Naive thymus-derived CD4-positive, alpha-beta T cell (primary cell): ENCODE data around the gene UNC13B. TPM values are rescaled to one million over a fixed set of nuclear protein-coding genes. Genes with fewer than 3 reads are reported as not detected.

Experiments used
- ATAC-seq: fragments of 150-1000 bp; cut with Tn5 transposase; 2 replicates; pipeline ENCODE4 v1.10.0; 2021; ENCODE audit warnings: mild to moderate bottlenecking, moderate library complexity
- CTCF ChIA-PET: fragments of 350-600 bp; sonication (Branson Sonifier 250); formaldehyde crosslinking; loops from one replicate; lab custom pipeline; 2021; ENCODE audit warnings: antibody characterized with exemption; lab: Charles Lee
- POLR2A ChIA-PET: fragments of 350-600 bp; sonication (Branson Sonifier 250); formaldehyde crosslinking; loops from one replicate; lab custom pipeline; 2021; ENCODE audit warnings: antibody characterized with exemption, inconsistent platforms; lab: Charles Lee
- DNase-seq, 9 donors: peaks; one replicate each; pipeline versions ENCODE4 v3.0.0 to v3.0.0-alpha.2; 2020 to 2022; ENCODE audit warnings: mixed read lengths in 1 of 9
- H3K27ac ChIP-seq: one replicate; pipeline ENCODE4 v1.7.0; 2013; ENCODE audit warnings: mild to moderate bottlenecking, low read depth, low read length, moderate library complexity
- H3K27me3 ChIP-seq, 2 donors: one replicate each; pipeline ENCODE4 v1.7.0; 2013; ENCODE audit warnings: low read length in 2 of 2, mild to moderate bottlenecking in 2 of 2, moderate library complexity in 2 of 2; ENCODE audit not compliant: control insufficient read depth in 2 of 2, insufficient read depth in 2 of 2
- H3K36me3 ChIP-seq, 3 experiments: 1 replicate in 2 of 3; 2 replicates in 1 of 3; pipeline ENCODE4 v1.7.0; 2013; ENCODE audit warnings: low read length in 3 of 3, mild to moderate bottlenecking in 3 of 3, moderate library complexity in 1 of 3; ENCODE audit not compliant: insufficient read depth in 3 of 3, control insufficient read depth in 2 of 3
- H3K4me1 ChIP-seq, 2 donors: one replicate each; pipeline ENCODE4 v1.7.0; 2013; ENCODE audit warnings: low read length in 2 of 2, mild to moderate bottlenecking in 2 of 2, moderate library complexity in 1 of 2; ENCODE audit not compliant: control insufficient read depth in 2 of 2, insufficient read depth in 2 of 2
- H3K4me3 ChIP-seq: 2 replicates; pipeline ENCODE4 v1.7.0; 2013; ENCODE audit warnings: mild to moderate bottlenecking, low read length
- H3K9me3 ChIP-seq, 3 experiments: 1 replicate in 2 of 3; 2 replicates in 1 of 3; pipeline ENCODE4 v1.7.0; 2013; ENCODE audit warnings: low read length in 3 of 3; ENCODE audit not compliant: control insufficient read depth in 2 of 3
- H3K27ac Mint-ChIP-seq, 9 donors: one replicate each; pipeline ENCODE4 v1.8.0; 2020 to 2022; ENCODE audit warnings: mixed read lengths in 9 of 9, mild to moderate bottlenecking in 8 of 9, moderate library complexity in 5 of 9, inconsistent platforms in 2 of 9
- H3K27me3 Mint-ChIP-seq, 5 donors: one replicate each; pipeline ENCODE4 v1.8.0; 2021 to 2022; ENCODE audit warnings: mixed read lengths in 5 of 5, mild to moderate bottlenecking in 1 of 5
- H3K36me3 Mint-ChIP-seq, 5 donors: one replicate each; pipeline ENCODE4 v1.8.0; 2020 to 2022; ENCODE audit warnings: mixed read lengths in 5 of 5, mild to moderate bottlenecking in 3 of 5, inconsistent platforms in 1 of 5
- H3K4me1 Mint-ChIP-seq, 7 donors: one replicate each; pipeline ENCODE4 v1.8.0; 2020 to 2022; ENCODE audit warnings: mixed read lengths in 7 of 7, mild to moderate bottlenecking in 3 of 7, inconsistent platforms in 1 of 7
- H3K4me3 Mint-ChIP-seq, 10 donors: one replicate each; pipeline ENCODE4 v1.8.0; 2020 to 2022; ENCODE audit warnings: mild to moderate bottlenecking in 10 of 10, mixed read lengths in 10 of 10, moderate library complexity in 6 of 10, inconsistent platforms in 2 of 10
- H3K9me3 Mint-ChIP-seq, 11 donors: one replicate each; pipeline ENCODE4 v1.8.0; 2020 to 2022; ENCODE audit warnings: mixed read lengths in 11 of 11, mild to moderate bottlenecking in 4 of 11, inconsistent platforms in 1 of 11, moderate library complexity in 1 of 11
- intact Hi-C, 2 donors: fragments of 100-400 bp; cut with micrococcal nuclease; formaldehyde crosslinking; loops; one replicate each; pipeline ENCODE4 v1.15.1; 2023
- polyA plus RNA-seq, 2 donors: library from polyadenylated mRNA; unstranded; fragments of 300-500 nt; fragmentation: Illumina TruSeq; gene quantifications; one replicate each; pipeline ENCODE4 v1.2.3, GENCODE V29; 2021
- total RNA-seq, 6 experiments: library from RNA in 5 of 6; stranded (reverse) in 5 of 6; gene quantifications; 1 replicate in 5 of 6; 2 replicates in 1 of 6; pipeline ENCODE4 v1.2.3 and lab custom pipeline; 2021 to 2026

UNC13B gene
- total RNA-seq (1 to 10 TPM in 3 of 5 experiments, under 1 TPM in 2; 0.24 to 1.6 (median 1.3) TPM), polyA plus RNA-seq (under 1 TPM; 0.21 to 0.85 TPM), total RNA-seq (lab: John Stamatoyannopoulos, UW) (5.1 reads per million, percentile 24 among the genes with 10 or more reads in this experiment)

DNA sequence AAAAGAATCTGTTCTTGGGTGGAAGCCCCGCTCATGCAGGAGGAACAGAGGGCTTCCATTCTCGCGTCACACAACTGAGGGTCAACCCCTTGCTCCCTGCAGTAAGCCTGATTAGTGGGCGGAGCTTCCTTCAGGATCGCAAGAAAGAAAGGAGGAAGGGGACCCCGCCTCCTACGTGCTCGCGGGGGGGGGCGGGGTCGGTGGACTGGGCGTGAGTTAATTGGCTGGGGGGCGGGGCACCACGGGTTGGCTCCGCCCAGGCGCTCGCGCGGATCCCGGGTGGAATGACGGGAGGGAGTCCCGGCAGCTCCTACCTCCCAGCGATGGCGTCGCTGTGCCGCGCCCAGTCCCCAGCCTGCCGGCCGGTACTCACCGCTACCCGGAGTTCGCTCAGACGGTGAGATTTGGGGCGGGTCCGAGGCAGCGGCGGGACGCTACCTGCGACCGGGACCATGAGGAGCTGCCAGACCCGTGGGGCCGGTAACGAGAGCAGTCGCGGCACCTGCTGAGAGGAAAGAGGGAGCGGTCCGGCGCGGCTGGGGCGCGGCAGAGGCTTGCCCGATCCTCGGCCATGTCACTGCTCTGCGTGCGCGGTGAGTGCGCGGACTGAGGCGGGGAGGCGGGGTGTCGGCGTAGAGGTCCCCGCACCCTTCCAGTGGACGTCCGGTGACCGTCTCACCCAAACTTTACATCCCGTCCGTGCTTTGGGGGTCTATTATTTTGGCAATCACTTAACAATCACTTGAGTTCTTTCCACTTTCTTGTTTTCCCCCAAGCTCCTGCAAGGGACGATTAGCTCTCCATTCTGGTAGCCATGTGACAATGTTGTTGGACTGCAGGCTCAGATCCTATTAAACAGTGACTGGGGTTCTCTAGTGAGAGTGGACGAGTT lies at the start of gene UNC13B:
UNC13B (plus strand) TSS at position 297 of the 892 bp plus-strand sequence; CDS start at position 572, 275 bp downstream.
- Mint-ChIP-seq H3K4me3 (peak within 1 kb of the TSS; percentile 91 to 97 (median 93)), H3K4me1 (peaks cover 0 to 40% (median 32%) of the 10 kb centered on the region in 7 donors), H3K27me3 (peaks cover 0 to 31% (median 0%) of the 10 kb centered on the region in 5 donors), H3K9me3 (no peaks in the 10 kb centered on the region), H3K36me3 (peaks cover 0 to 2% (median 0%) of the 10 kb centered on the region in 5 donors), H3K27ac (peak within 1 kb of the TSS in 8 of 9 donors; percentile 17 to 86 (median 48))
- ChIA-PET POLR2A (interaction anchor here (0.8 kb wide), 1 partner anchor 65 kb away, joined by 4 read pairs; no protein-coding TSS in a partner anchor), CTCF (interaction anchor here (1.4 kb wide), 1 partner anchor 11 kb away, joined by 3 read pairs; no protein-coding TSS in a partner anchor)
- Histone ChIP-seq H3K27ac (peak within 1 kb of the TSS; percentile 9), H3K27me3 (no peaks in the 10 kb centered on the region), H3K36me3 (peaks cover 0 to 4% (median 0%) of the 10 kb centered on the region in 3 experiments), H3K4me1 (no peaks in the 10 kb centered on the region), H3K4me3 (peak within 1 kb of the TSS; percentile 57), H3K9me3 (no peaks in the 10 kb centered on the region)
- ATAC-seq = peak; percentile 94
- intact Hi-C loops = loop anchor here (1.0 to 10.0 kb wide), 5 partner anchors 45 to 1243 kb away; partner anchors contain the start of genes DNAJB5 (in 1 of the 2) and RNF38 (in 1 of the 2)
- DNase-seq = peak; percentile 46 to 75 (median 60)

DNA sequence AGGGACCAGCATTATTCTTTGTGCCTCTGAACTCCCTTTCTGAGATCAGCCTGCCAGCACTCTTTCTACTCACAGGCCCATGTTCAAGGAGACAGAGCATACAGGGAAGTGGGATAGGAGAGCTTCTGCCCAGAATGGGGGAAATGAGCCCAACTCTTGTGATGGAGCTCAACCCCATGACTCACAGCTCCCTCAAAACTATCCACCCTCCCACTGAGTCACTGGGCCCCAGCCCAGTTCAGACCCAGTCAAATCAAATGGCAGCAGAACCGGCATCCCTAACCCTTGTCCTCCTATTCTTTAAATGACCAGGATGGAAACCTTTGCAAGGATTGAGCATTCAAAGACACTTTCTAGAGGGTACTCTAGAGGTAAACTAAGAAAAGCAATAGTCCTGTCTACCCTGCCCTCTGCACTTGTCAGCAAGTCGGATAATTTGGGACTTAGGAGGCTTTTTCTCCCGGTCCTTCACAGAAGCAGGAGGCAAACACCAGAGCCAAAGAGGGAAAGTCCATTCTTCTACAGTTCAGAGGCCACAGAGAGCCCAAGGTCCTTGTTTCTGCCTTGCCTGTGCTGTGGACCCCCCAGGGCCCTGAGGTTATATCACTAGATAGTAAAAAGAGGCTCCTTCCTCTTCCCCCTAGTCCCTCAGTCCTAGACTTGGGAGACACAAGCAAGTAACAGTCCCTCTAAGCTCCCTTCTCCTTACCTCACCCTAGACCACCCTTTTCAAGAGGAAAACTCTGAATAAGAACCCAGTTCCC lies 49.4 kb upstream of the UNC13B start:
- DNase-seq = no peak
- no peaks in the 10 kb centered on the region for H3K9me3 ChIP-seq
- H3K4me3 Mint-ChIP-seq = peak overlapping the region; percentile 55 to 87 (median 80)
- no peaks in the 10 kb centered on the region for H3K27me3 ChIP-seq
- peaks cover 40 to 46% of the 10 kb centered on the region in 2 donors for H3K4me1 ChIP-seq
- peaks cover 0 to 9% (median 0%) of the 10 kb centered on the region in 3 experiments for H3K36me3 ChIP-seq
- H3K4me3 ChIP-seq = no peak overlapping the region
- H3K4me1 Mint-ChIP-seq = peaks cover 36 to 69% (median 64%) of the 10 kb centered on the region in 7 donors
- H3K9me3 Mint-ChIP-seq = no peaks in the 10 kb centered on the region
- POLR2A ChIA-PET = interaction anchor here (0.6 to 4.6 kb wide), 7 partner anchors 9 to 816 kb away, joined by 3 to 32 read pairs (median 3); partner anchors contain the start of genes FANCG, PIGO and STOML2
- CTCF ChIA-PET = interaction anchor here (1.1 to 1.6 kb wide), 4 partner anchors 10 to 127 kb away, joined by 3 to 5 read pairs (median 4); partner anchors contain the start of gene STOML2
- H3K27me3 Mint-ChIP-seq = no peaks in the 10 kb centered on the region
- no peak for ATAC-seq
- intact Hi-C loops = loop anchor here (5.0 to 10.0 kb wide), 11 partner anchors 302 to 1948 kb away; partner anchors contain the start of genes B4GALT1 (in 1 of the 2), CCDC107 (in 1 of the 2), CCL27 (in 1 of the 2) and CLTA (in 1 of the 2)
- peak overlapping the region; percentile 56 for H3K27ac ChIP-seq
- H3K36me3 Mint-ChIP-seq = peaks cover 0 to 8% (median 0%) of the 10 kb centered on the region in 5 donors
- peak overlapping the region in 8 of 9 donors; percentile 76 to 94 (median 86) for H3K27ac Mint-ChIP-seq

DNA sequence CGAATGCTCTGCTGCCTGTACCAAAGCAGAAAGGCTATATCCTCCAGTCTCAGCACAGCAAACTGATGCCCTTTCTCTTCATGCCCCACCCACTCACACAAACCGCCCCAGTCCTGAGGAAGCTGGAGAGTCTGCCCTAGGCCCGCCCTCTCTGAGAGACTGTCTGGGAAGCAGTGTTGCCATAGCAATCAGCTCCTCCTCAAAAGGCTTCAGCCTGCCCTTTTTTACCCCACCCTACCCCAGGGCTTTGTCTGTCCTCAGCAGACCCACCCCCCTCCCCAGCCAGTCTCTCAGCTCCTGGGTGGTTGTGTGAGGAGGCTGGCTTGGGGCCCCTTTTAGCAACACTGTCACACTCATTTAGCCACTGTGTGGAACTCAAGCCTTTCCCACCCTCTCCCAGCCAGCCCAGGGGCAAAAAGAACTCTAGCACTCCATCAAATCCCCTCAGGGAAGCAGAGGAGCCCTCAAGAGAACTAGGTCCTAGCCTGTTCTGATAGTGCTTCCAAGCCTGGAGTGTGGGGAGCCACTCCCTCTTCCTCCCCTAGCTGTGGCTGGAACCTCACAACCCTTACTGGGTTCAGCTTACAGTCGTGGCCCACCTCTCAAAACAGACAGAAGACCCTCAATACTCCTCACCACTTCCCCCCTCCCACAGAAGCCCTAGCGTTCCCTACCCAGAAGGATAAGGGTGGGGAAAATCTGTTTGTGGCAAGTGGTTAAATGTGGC lies 47.5 kb upstream of the UNC13B start:
- peaks cover 0 to 4% (median 0%) of the 10 kb centered on the region in 5 donors for H3K27me3 Mint-ChIP-seq
- Histone ChIP-seq H3K4me1 (peaks cover 40 to 46% of the 10 kb centered on the region in 2 donors), H3K4me3 (peak overlapping the region; percentile 82), H3K27me3 (no peaks in the 10 kb centered on the region), H3K36me3 (no peaks in the 10 kb centered on the region), H3K9me3 (no peaks in the 10 kb centered on the region), H3K27ac (peak overlapping the region; percentile 79)
- no peaks in the 10 kb centered on the region for H3K9me3 Mint-ChIP-seq
- intact Hi-C loops = loop anchor here (2.0 to 10.0 kb wide), 12 partner anchors 301 to 1949 kb away; partner anchors contain the start of genes B4GALT1 (in 1 of the 2), CCDC107 (in 1 of the 2), CCL27 (in 1 of the 2) and CLTA (in 1 of the 2)
- peaks cover 36 to 69% (median 64%) of the 10 kb centered on the region in 7 donors for H3K4me1 Mint-ChIP-seq
- H3K27ac Mint-ChIP-seq = peak overlapping the region; percentile 37 to 98 (median 92)
- peaks cover 0 to 5% (median 0%) of the 10 kb centered on the region in 5 donors for H3K36me3 Mint-ChIP-seq
- H3K4me3 Mint-ChIP-seq = peak overlapping the region; percentile 88 to 100 (median 93)
- peak; percentile 30 to 82 (median 54) for DNase-seq
- ChIA-PET POLR2A (interaction anchor here (1.8 to 4.6 kb wide), 2 partner anchors 11 to 42 kb away, joined by 11 to 32 read pairs; partner anchors contain the start of genes STOML2 and VCP), CTCF (interaction anchor here (0.6 to 2.9 kb wide), 6 partner anchors 11 to 733 kb away, joined by 3 to 14 read pairs (median 4); partner anchors contain the start of genes PIGO and STOML2)
- peak; percentile 31 for ATAC-seq

GRCh38 chr9:35114840-35115628 lies 46.8 kb upstream of the UNC13B start:
- intact Hi-C loops = loop anchor here (2.0 to 10.0 kb wide), 15 partner anchors 300 to 1950 kb away; partner anchors contain the start of genes RNF38 (in 2 of the 2), B4GALT1 (in 1 of the 2), CCDC107 (in 1 of the 2) and CCL27 (in 1 of the 2)
- H3K27ac Mint-ChIP-seq = peak overlapping the region; percentile 89 to 98 (median 94)
- ATAC-seq (no peak), DNase-seq (peak in 4 of 9 donors; percentile 20 to 27 (median 23))
- no peaks in the 10 kb centered on the region for H3K9me3 Mint-ChIP-seq
- peak overlapping the region; percentile 88 to 100 (median 93) for H3K4me3 Mint-ChIP-seq
- H3K36me3 Mint-ChIP-seq = peaks cover 0 to 2% (median 0%) of the 10 kb centered on the region in 5 donors
- peaks cover 40 to 46% of the 10 kb centered on the region in 2 donors for H3K4me1 ChIP-seq
- H3K4me1 Mint-ChIP-seq = peaks cover 36 to 61% (median 58%) of the 10 kb centered on the region in 7 donors
- ChIA-PET POLR2A (interaction anchor here (0.8 to 4.6 kb wide), 5 partner anchors 8 to 43 kb away, joined by 3 to 32 read pairs (median 11); partner anchors contain the start of genes FANCG, STOML2 and VCP), CTCF (interaction anchor here (0.6 to 2.9 kb wide), 8 partner anchors 9 to 734 kb away, joined by 3 to 14 read pairs (median 4); partner anchors contain the start of genes PIGO and STOML2)
- H3K27ac ChIP-seq = peak overlapping the region; percentile 79
- H3K27me3 Mint-ChIP-seq = peaks cover 0 to 4% (median 0%) of the 10 kb centered on the region in 5 donors
- peak overlapping the region; percentile 82 for H3K4me3 ChIP-seq
- H3K27me3 ChIP-seq = no peaks in the 10 kb centered on the region
- no peaks in the 10 kb centered on the region for H3K36me3 ChIP-seq
- H3K9me3 ChIP-seq = no peaks in the 10 kb centered on the region
